ENCODE data around the gene SLC9A6. TPM values are rescaled to one million over a fixed set of nuclear protein-coding genes. Genes with fewer than 3 reads are reported as not detected.
A peak's percentile ranks its signal among the peaks of the same experiment; 100 is the strongest.

The SLC9A6 gene
- total and polyA plus RNA-seq, 2 of the 8 experiments (the other 6 are each of a cell fraction or from before 2014, with no cell fraction given), result 8.0 to 14.1 TPM

- H3K9ac ChIP-seq (replicated peaks in 1 of 4; ENCODE audit: extremely low read depth in 1 of 4, low read depth in 3 of 4, low read length in 3 of 4), result no peak overlapping the region
- no peak overlapping the region for H3K56ac ChIP-seq (replicated peaks; ENCODE audit: insufficient read length, low read depth, low read length)
- no peak for DNase-seq (ENCODE audit: low read depth in 1 of 2, low spot score in 2 of 2)
- 82% methylated on average over 7 of the region's 7 CpGs; no CpG with 5 or more reads in 1 of the 2 experiments for WGBS, 2 experiments (ENCODE audit: extremely low coverage in 1 of 2, insufficient coverage in 1 of 2, insufficient read length in 1 of 2, insufficient replicate concordance in 2 of 2, low coverage in 1 of 2, low lambda C conversion rate in 2 of 2, missing lambda C conversion rate in 1 of 2)
- TF ChIP-seq KDM5A (IDR thresholded peaks at IDR 0.05; ENCODE audit: low read length) (no peak), SP2 (IDR thresholded peaks at IDR 0.05; ENCODE audit: low read length) (no peak), BRCA1 (IDR thresholded peaks at IDR 0.05; ENCODE audit: low read depth, low read length) (no peak), BCL11A (IDR thresholded peaks at IDR 0.05; ENCODE audit: low read depth in 2 of 2, low read length in 2 of 2) (no peak), POU5F1 (IDR thresholded peaks at IDR 0.05; ENCODE audit: low read depth, low read length) (no peak), SRF (IDR thresholded peaks at IDR 0.05; ENCODE audit: low read depth, low read length) (peak; percentile 66)
- H2BK120ac ChIP-seq (replicated peaks; ENCODE audit: low read depth, low read length), result no peak overlapping the region
- H3K18ac ChIP-seq (ENCODE audit: extremely low read depth, low read length), result no peak overlapping the region
- H4K8ac ChIP-seq (ENCODE audit: extremely low read depth, insufficient read depth, low read length), result no peak overlapping the region
- H3K23ac ChIP-seq (ENCODE audit: insufficient read length), result no peak overlapping the region
- H3K4me3 ChIP-seq (ENCODE audit: extremely low read depth in 1 of 4, insufficient read depth in 2 of 4, low read depth in 3 of 4, low read length in 4 of 4), result no peak overlapping the region
- FAIRE-seq, result no peak
- ChIA-PET POLR2A (ENCODE audit: partially characterized antibody) (no interaction called here), CTCF (ENCODE audit: partially characterized antibody) (interaction anchor here (0.8 kb wide), 1 partner anchor 35 kb away, joined by 3 read pairs; no protein-coding TSS in a partner anchor)
- H2BK12ac ChIP-seq (ENCODE audit: low read depth, low read length), result no peak overlapping the region
- H2BK5ac ChIP-seq (ENCODE audit: low read depth, low read length), result no peak overlapping the region
- H3K79me1 ChIP-seq (ENCODE audit: low read depth, low read length), result no peaks in the 10 kb centered on the region
- H3K79me2 ChIP-seq (ENCODE audit: control insufficient read depth in 1 of 2, insufficient read depth in 2 of 2, low read length in 2 of 2), result no peaks in the 10 kb centered on the region
- H3K4me2 ChIP-seq (ENCODE audit: insufficient read depth in 1 of 2, low read depth in 2 of 2, low read length in 2 of 2), result no peak overlapping the region
- no peak overlapping the region for H2AFZ ChIP-seq (ENCODE audit: low read length)
- no peaks in the 10 kb centered on the region for H3K4me1 ChIP-seq (replicated peaks in 1 of 4; ENCODE audit: control insufficient read depth in 3 of 4, insufficient read depth in 4 of 4, low read length in 3 of 4)
- H2BK15ac ChIP-seq (ENCODE audit: low read length), result no peak overlapping the region
- H3K23me2 ChIP-seq (ENCODE audit: low read depth, low read length), result no peaks in the 10 kb centered on the region
- H2AK5ac ChIP-seq (ENCODE audit: low read depth, low read length), result no peak overlapping the region
- H3K4ac ChIP-seq (replicated peaks; ENCODE audit: insufficient read length, low read depth, low read length), result no peak overlapping the region
- H4K91ac ChIP-seq (replicated peaks; ENCODE audit: insufficient read length, low read length), result no peak overlapping the region
- H3K27me3 ChIP-seq (replicated peaks in 1 of 4; ENCODE audit: control insufficient read depth in 3 of 4, extremely low read depth in 1 of 4, insufficient read depth in 3 of 4, low read length in 3 of 4), result no peaks in the 10 kb centered on the region
- no peaks in the 10 kb centered on the region for H3K9me3 ChIP-seq (ENCODE audit: insufficient read depth in 2 of 2, low read depth in 1 of 2, low read length in 1 of 2)
- no peak overlapping the region for H3K27ac ChIP-seq (ENCODE audit: low read depth, low read length)
- H3K36me3 ChIP-seq (ENCODE audit: control insufficient read depth in 2 of 4, insufficient read depth in 4 of 4, low read length in 3 of 4), result no peaks in the 10 kb centered on the region
- H4K20me1 ChIP-seq (replicated peaks in 1 of 2; ENCODE audit: control insufficient read depth in 1 of 2, insufficient read depth in 2 of 2, low read length in 2 of 2), result no peaks in the 10 kb centered on the region
- H4K5ac ChIP-seq (ENCODE audit: insufficient read length, low read depth, low read length), result no peak overlapping the region
- no peak overlapping the region for H2BK20ac ChIP-seq (ENCODE audit: low read length)
- no peak overlapping the region for H3K14ac ChIP-seq (ENCODE audit: insufficient read length)
These were observed 78.3 kb downstream of the SLC9A6 start for GRCh38 chrX:136063340-136064079.
